DMS153 (cell line): Measurements from ENCODE around the gene NFE2.
"Not testable (repeated sequence)": the region's sequence is repeated elsewhere in the genome, so short reads cannot be mapped to it uniquely, and the experiment has no call there.

ENCODE experiments used
- DNase-seq: peaks from one replicate; lab custom pipeline; 2025; lab: John Stamatoyannopoulos, UW

Gene NFE2

DNA sequence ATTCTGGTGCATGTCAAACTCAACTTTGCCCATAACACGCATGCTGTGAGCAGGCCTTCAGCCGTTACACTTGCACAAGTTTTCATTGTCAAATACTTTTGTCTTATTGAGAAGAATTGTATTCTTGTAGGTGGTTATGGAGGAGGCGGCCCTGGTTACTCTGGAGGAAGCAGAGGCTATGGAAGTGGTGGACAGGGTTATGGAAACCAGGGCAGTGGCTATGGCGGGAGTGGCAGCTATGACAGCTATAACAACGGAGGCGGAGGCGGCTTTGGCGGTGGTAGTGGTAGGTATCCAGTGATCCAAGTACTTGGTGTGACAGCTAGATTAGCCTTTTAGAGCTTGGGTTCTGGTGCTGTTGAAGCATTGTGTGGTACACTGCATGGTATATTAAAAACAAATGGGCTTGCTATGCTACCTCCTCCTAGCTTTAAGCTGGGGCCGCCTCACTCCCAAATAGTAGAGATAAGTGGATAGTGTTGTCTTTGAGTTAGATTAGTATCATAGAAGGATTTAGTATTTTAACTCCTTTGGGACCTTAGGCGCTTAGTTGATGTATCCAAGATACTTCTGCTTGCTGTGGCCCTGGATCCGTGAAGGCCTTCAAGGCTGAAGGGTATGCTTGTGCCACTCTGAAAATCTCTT, 17.7 kb downstream of the NFE2 start:
- DNase-seq, result no peak

DNA sequence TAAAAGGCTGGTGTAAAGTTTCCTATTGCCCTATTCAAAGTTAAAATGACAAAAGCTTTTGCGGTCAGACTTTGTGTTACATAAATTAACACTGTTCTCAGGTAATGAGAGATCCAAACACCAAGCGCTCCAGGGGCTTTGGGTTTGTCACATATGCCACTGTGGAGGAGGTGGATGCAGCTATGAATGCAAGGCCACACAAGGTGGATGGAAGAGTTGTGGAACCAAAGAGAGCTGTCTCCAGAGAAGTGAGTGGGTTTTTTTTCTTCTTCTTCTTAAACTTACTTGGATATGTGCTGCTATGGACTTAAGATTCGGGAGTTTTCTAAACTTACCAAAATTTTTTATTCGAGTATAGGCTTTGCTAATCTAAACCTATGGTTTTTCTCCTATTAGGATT, 19.1 kb downstream of the NFE2 start:
- not testable (repeated sequence) for DNase-seq

DNA sequence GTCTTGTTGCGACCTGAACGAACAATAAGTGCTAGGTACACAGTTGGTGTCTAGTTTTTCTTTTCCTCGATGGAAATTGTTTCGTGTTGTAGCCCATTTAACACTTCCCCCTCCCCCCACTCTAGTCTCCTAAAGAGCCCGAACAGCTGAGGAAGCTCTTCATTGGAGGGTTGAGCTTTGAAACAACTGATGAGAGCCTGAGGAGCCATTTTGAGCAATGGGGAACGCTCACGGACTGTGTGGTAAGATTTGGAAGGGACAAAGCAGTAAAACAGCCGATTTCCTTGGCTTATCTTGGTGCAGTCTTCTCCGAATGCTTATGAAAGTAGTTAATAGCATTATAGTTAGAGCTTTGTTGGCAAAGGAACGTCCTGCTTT, 19.6 kb downstream of the NFE2 start:
- DNase-seq, result not testable (repeated sequence)

DNA sequence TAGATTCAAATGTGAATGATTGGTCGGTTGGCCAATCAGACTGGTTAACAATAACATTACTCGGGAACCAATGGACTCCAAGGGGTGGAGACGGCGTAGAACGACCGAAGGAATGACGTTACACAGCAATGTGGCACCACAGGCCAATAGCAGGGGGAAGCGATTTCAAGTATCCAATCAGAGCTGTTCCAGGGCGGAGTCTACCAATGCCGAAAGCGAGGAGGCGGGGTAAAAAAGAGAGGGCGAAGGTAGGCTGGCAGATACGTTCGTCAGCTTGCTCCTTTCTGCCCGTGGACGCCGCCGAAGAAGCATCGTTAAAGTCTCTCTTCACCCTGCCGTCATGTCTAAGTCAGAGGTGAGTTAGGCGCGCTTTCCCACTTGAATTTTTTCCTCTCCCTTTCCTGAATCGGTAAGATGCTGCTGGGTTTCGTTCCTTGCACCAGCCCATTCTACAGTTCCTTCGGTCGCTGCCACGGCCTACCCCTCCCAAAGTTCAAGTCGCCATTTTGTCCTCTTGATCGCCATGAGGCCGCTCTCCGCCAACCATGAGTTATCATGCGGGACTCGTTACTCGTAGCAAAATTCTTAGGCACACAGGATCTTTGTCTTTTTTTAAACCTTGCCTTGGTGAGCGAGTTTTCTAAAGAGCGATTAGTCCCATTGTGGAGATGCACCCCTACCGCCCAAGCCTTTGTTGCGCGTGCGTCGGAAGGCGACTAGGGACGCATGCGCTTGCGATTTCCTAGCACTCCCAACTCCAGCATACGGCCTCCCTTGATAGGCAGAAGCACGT, 20.2 kb downstream of the NFE2 start, which contains the start of gene HNRNPA1:
TSS of gene HNRNPA1 (plus strand) at position 259 of the 793 bp plus-strand sequence. CDS start at position 341, 82 bp downstream.
- DNase-seq, result peak; percentile 99

DNA sequence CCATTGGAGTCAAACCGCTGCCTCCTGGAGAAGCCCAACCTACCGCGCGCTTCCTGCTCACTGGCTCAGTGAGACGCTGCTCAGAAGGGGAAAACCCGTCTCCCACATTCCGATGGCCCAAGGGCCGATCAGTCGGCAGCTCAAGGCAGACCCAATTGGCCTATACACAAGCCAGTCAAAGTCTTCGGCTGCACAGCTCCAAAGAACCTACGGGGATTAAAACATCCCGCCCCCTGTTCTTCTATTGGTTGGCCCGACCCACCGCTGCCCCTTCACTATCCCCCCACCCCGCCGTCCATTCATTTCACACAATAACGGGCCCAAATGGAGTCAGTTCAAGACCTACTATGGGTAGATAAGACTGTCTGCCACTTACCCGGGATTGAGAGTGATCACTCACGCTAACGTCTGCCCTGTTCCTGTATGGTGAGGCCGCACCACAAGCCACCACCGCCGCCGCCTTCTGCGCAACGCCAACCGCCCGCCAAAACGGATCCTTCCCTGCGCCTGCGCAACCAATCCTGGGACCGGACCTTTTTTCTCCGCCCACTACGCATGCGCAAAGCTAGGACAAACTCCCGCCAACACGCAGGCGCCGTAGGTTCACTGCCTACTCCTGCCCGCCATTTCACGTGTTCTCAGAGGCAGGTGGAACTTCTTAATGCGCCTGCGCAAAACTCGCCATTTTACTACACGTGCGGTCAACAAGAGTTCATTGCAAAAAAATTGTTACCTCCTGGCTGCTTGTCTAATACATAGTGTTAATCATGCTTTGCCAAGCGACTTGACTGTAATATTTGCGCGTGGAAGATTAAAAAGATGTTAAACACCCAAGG, 21.0 kb downstream of the NFE2 start, which contains the start of gene CBX5:
TSS of gene CBX5 (minus strand) at position 491 of the 836 bp plus-strand sequence. CDS start 22,472 bp downstream, outside the sequence.
- DNase-seq, result peak; percentile 98

DNA sequence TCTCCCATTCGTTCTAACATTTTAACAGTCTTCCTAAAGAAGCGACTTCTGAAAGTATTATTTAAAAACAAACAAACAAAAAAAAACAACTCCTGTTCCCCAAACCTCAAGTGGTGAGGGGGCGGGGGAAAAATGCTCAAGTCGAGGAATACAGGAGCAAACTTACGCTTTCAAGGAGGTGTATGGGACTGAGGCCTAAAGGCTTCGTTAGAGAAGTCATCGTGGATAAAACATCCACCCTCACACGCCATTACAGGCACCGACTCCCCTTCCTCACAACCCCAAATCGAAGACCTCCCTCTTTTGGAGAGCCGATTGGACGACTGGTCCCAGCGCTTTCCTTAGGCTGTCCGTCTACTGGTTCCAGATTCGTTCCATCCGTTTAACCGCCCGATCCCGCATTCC, 21.6 kb downstream of the NFE2 start:
- DNase-seq, result no peak

DNA sequence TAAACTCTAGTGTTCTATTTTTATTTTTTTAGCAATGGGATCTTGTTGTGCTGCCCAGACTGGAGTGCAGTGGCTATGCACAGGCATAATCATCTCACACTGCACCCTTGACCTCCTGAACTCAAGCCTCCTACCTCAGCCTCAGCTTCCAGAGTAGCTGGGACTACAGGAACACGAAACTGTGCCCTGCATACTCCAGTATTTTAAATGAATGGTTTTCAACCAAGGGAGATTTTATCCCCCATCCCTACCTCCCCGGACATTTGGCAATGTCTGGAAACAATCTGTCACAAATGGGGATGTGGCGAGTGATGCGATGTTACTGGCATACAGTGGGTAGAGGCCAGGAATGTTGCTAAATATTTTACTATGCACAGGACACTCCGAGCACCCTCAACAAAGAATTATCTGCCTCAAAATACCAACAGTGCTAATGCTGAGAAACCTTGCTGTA, 23.0 kb downstream of the NFE2 start:
- DNase-seq, result no peak

DNA sequence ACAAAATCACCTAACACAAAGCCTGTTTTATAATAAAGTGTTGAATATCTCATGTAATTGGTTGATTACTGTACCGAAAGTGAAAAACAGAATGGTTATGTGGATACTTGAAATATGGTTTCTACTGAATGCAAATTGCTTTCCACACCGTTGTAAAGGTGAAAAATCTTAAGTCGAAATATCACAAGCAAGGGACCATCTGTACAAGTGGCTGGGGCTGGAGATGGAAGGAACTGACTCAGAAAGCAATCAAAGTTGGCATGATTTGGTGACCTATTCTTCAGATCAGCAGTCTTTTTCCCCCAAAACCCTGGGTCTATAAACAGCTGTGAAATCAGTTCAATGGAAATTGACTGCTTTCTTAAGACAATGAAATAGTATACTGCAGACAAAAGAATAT, 24.4 kb downstream of the NFE2 start:
- no peak for DNase-seq

DNA sequence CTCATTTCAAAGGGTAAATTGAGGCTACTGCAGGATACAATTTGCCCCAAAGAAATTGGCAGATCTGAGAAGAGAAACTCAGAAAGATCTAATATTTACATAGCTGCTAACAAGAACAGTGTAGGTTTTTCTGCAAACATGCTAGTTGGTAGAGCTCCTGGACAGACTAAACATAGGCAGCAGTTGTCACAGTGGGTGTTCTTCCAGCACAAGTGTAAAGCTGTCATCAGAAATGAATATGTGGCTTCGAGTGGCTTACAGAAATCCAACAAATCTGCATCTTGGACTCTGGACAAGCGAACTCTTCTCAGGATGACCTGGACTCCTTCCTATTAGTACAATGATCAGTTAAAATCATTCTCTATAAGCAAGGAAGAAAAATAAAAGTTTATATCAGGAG, 26.8 kb downstream of the NFE2 start:
- no peak for DNase-seq

DNA sequence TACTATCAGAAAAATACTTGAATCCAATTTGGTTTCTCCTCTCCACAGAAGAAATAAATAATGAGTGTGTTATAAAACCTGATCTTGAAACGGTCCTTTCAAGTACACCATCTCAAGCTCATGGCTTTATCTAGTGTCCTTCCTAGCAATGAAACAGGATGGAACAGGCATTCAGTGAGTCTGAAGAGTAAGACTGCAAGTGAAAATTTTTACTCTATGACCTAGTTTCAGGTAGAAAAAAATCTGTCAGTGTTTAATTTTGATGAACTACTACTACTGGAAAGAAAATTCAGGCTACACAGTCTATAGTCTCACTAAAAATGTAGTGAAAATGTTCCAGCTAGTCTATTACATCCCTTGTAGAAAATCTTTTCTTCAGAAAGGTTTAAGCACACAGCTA, 28.6 kb downstream of the NFE2 start:
- DNase-seq, result no peak

DNA sequence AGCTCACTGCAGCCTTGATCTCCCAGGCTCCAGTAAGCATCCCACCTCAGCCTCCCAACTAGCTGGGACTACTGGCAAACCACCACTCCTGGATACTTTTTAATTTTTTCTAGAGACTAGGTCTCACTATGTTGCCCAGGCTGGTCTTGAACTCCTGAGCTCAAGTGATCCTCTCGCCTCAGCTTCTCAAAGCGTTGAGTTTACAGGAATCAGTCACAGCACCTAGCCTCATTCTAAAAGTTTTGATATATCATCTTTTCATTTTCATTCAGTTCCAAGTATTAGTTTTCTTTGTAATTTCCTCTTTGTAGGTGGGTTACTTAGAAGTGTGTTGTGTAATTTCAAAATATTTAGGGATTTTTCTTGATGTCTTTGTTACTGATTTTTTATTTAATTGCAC, 30.5 kb downstream of the NFE2 start:
- no peak for DNase-seq

DNA sequence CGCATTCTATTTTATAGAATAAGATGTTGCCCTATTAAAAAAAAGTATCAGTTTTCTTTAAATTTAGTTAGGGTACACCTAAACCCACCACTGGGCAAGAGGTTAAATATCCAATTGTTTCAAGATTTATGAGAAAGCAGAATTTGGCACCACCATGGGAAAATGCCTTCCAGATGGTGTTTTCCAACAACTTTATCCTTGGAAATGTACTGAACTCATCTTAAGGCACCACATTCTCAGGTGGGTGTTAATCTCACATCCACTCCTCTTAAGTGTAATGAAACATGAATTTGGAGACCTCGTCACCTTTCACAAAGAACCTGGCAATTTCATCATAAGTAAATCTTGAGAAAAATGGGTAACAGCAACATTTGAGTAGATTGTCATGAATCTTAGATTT, 34.0 kb downstream of the NFE2 start:
- DNase-seq, result no peak

DNA sequence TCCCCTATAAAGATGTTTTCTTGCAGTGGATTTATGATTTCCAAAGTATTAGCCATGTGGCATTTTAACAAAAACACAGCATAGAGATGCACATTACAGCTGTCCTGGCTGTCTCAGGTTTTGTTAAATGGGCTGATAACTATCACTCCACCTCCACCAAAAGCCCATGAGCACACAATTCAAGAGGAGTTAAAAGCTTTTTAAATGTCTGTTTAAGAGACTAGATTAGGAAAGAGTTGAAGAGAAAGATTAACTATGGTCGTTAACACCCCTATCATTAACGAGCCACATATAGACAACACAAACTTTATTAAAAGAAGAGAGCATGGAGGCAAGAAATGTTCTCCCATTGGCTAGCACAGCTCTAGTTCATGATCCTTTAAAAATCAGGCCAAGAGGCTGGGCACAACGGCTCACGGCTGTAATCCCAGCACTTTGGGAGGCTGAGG, 35.4 kb downstream of the NFE2 start:
- DNase-seq, result no peak

DNA sequence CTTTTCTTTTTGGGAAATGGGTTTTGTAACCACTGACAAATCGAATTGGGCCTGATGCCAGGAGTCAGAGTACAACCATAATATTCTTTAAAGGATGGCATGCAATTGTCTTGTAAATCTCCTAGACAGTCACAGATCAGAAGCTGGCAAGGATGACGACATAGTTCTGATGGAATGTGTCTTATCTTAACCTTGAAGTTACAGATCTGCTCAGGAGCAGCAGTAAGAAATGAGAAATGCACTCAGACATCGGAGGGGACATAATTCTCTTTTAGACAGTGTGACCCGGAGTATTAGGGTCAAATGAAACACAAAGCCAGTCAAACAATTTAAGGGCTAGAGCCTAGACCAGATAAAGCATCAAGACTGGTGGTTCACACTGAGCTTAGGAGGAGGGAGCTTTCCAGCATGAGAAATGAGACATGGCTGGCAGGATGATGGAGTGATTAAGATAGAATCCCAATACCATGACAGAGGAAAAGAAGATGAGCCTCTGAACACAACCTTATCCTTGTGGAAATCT, 38.4 kb downstream of the NFE2 start:
- DNase-seq, result no peak

DNA sequence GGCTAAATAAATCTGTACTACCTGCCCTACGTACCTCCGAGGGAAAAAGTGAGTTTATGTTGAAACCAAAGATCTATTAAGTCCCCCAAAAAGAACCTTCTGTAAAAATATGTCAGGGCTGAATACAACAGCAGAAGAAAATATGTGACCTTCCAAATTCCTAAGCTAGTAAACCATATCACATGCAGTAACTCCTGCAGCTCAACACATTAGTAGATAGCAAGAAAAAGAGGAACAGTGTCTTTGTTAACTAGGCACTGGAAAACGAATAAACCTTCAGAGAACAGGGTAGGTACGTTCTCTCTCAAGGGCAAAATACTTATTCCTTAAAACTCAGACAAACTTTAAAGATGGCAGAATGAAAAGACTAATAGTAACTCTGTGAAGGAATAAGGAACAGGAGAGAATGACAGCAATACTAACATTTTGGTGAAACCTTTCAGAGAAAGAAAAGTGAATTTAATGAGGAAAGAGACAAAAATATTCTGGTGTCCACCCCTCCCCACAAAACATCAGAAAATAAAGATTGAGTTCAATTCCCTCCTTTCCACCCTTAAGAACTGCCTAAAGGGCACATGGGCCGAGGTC, 38.9 kb downstream of the NFE2 start:
- no peak for DNase-seq

DNA sequence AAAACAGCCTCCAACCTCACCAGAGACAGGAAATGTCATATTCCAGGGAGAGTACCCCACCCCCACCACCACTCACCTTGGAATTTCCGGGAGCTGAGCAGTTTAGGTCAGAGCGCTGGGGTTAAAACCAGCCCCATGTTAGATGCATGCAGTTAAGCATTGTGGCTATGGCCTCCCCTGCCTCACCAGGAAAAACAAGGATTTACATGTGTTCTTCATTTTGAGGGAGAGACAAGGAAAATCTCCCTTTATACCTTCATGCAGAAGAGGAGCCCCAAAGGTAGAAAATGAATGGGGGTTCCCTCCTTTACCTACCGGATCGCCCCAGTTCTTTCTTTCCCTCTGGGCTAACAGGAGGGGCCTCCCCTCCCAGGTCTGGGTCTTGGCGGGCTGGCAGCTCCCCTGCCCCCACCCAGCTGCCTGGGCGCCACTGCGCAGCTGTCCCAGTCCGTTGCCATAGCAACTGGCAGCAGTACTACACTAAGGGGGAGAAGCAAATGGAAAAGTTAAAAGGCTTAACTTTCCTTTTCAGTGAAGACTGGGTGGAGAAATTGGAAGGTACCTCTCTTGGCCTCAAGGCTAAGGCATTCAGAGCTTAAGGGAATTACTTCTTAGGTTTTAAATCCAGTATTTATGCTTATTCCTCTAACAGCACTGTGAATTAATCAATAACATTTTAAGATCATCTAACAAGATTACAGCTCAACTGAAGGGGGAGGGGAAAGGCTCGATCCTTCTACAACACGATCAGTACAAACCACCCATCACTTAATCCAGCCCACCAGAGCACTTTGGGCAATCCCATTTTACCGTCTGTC, 41.4 kb downstream of the NFE2 start:
- peak; percentile 71 for DNase-seq

DNA sequence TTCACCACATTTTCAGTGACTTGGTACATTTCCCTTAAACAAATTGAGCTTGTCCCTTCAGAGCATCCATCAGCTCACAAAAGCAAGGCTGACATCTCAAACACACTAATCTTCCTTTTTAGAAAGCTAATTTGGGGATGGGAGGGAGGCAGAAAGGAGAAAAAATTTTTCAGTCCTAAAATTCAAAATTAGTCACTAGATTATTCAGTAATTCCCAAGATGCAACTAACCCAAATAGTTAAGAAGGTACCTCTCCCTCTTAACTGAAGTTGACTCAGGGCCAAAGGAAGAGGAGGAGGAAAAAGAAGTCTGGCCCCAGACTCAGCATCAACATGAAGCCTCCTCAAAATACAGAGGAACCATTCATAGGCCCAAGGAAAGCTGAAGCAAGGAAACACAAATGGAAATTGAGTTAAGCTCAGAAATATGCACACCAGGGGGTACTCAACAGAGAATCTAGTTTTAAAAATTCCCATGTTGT, 42.6 kb downstream of the NFE2 start:
- DNase-seq, result no peak

DNA sequence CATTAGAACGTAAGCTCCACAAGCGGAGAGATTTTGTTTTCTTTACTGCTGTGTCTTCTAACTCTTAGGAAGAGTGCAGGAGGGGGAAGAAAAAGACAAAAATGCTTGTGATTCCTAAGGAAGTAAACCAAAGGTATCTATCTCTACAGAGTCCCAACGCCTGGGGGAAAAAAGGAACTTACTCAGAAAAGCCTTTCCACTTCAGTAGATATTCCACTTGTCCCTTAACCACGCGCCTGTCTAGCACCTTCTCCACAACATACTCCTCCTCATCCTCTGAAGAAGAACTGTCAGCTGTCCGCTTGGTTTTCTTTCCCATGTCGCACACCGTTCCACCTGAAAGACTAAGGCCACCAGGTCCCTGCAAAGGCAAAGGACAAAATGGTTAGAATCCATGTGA, 43.5 kb downstream of the NFE2 start:
- no peak for DNase-seq

DNA sequence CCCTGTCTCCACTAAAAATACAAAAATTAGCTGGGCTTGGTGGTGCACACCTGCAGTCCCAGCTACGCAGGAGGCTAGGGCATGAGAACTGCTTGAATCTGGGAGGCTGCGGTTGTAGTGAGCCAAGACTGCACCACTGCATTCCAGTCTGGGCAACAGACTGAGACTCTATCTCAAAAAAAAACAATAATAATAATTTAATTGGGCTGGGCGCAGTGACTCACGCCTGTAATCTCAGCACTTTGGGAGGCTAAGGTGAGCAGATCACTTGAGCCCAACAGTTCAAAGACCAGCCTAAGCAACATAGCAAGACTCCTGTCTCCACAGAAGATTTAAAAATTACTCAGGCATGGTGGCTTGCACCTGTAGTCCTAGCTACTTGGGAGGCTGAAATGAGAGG, 47.6 kb downstream of the NFE2 start:
- DNase-seq, result no peak

DNA sequence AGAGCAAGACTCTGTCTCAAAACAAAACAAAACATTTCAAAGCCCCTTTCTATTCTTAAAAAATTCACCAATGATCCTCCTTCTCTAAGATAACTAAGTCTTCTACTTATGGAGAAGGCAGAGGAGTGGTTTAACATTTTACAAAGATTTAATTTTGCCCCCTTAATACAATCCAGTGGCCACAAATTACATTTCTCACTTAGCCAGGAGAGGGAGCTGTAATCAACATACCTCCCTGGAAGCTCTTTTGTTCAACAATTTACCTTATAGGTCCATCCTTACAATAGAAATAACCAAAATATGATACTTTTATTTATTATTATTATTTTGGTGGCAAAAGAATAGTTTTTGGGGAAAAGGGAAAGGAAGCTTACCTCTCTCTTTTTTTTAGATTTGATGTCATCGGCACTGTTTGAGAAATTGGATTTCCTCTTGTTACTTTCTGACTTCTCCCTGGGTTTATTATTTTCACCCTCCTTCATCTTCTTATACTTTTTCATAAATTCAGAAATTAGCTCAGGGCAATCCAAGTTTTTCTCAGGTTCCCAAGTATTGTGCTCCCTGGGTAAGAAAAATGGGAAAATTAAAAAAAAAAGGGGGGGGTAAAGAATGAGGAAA, 49.0 kb downstream of the NFE2 start:
- DNase-seq, result no peak
